H9 (cell line): ENCODE data around the gene PGF. TPM values are rescaled to one million over a fixed set of nuclear protein-coding genes. Genes with fewer than 3 reads are reported as not detected.
A peak's percentile ranks its signal among the peaks of the same experiment; 100 is the strongest.

Experiments used
- DNase-seq: peaks from one replicate; pipeline ENCODE4 v3.0.0-alpha.2; 2017
- H2AFZ ChIP-seq: one replicate; pipeline ENCODE4 v1.6.1; 2013; ENCODE audit warnings: mild to moderate bottlenecking, low read length, control low read depth, moderate library complexity
- H2AK5ac ChIP-seq: 2 replicates; pipeline ENCODE4 v1.6.1; 2013; ENCODE audit warnings: low read length, control low read depth, mixed read lengths; ENCODE audit not compliant: insufficient read length
- H2BK120ac ChIP-seq: one replicate; pipeline ENCODE4 v1.6.1; 2013; ENCODE audit warnings: low read depth, mild to moderate bottlenecking, low read length, control low read depth, inconsistent platforms; ENCODE audit not compliant: poor library complexity, severe bottlenecking
- H2BK12ac ChIP-seq: 2 replicates; pipeline ENCODE4 v1.6.1; 2013; ENCODE audit warnings: low read length, control low read depth, mixed read lengths, low read depth; ENCODE audit not compliant: insufficient read length
- H2BK15ac ChIP-seq: 2 replicates; pipeline ENCODE4 v1.6.1; 2013; ENCODE audit warnings: low read depth, low read length, control low read depth
- H2BK20ac ChIP-seq: one replicate; pipeline ENCODE4 v1.6.1; 2013; ENCODE audit warnings: low read depth, mild to moderate bottlenecking, low read length, control low read depth, inconsistent platforms; ENCODE audit not compliant: poor library complexity, severe bottlenecking
- H2BK5ac ChIP-seq: 2 replicates; pipeline ENCODE4 v1.6.1; 2013; ENCODE audit warnings: low read length, control low read depth, mixed read lengths; ENCODE audit not compliant: insufficient read length
- H3K14ac ChIP-seq: 2 replicates; pipeline ENCODE4 v1.6.1; 2013; ENCODE audit warnings: low read length, control low read depth; ENCODE audit not compliant: insufficient read depth
- H3K18ac ChIP-seq: 2 replicates; pipeline ENCODE4 v1.6.1; 2013; ENCODE audit warnings: low read depth, mild to moderate bottlenecking, mixed read lengths, low read length, control low read depth; ENCODE audit not compliant: insufficient read length
- H3K23ac ChIP-seq: 2 replicates; pipeline ENCODE4 v1.6.1; 2013; ENCODE audit warnings: low read length, control low read depth, mixed read lengths, low read depth; ENCODE audit not compliant: insufficient read length
- H3K23me2 ChIP-seq: 2 replicates; pipeline ENCODE4 v1.6.1; 2013; ENCODE audit warnings: low read depth, mild to moderate bottlenecking, mixed read lengths, low read length, control low read depth; ENCODE audit not compliant: insufficient read length, poor library complexity, severe bottlenecking
- H3K27ac ChIP-seq: 2 replicates; pipeline ENCODE4 v1.5.1; 2013; ENCODE audit warnings: low read length, control low read depth, mixed read lengths, low read depth; ENCODE audit not compliant: insufficient read length
- H3K27me3 ChIP-seq: 2 replicates; pipeline ENCODE4 v1.6.1; 2013; ENCODE audit warnings: low read length, control low read depth, inconsistent platforms; ENCODE audit not compliant: insufficient read depth
- H3K4ac ChIP-seq: 2 replicates; pipeline ENCODE4 v1.6.1; 2013; ENCODE audit warnings: low read depth, mild to moderate bottlenecking, control low read depth, inconsistent platforms, low read length, moderate library complexity
- H3K4me1 ChIP-seq: 2 replicates; pipeline ENCODE4 v1.6.1; 2013; ENCODE audit warnings: low read length, control low read depth, inconsistent platforms; ENCODE audit not compliant: insufficient read depth
- H3K4me2 ChIP-seq: 2 replicates; pipeline ENCODE4 v1.6.1; 2013; ENCODE audit warnings: low read length, control low read depth, mixed read lengths; ENCODE audit not compliant: insufficient read length, insufficient read depth
- H3K56ac ChIP-seq: 2 replicates; pipeline ENCODE4 v1.6.1; 2013; ENCODE audit warnings: low read depth, mild to moderate bottlenecking, mixed read lengths, low read length, control low read depth; ENCODE audit not compliant: insufficient read length
- H3K79me1 ChIP-seq: 2 replicates; pipeline ENCODE4 v1.6.1; 2013; ENCODE audit warnings: low read depth, mild to moderate bottlenecking, moderate library complexity, low read length, control low read depth, inconsistent platforms; ENCODE audit not compliant: insufficient read depth, poor library complexity, severe bottlenecking
- H3K79me2 ChIP-seq: 2 replicates; pipeline ENCODE4 v1.6.1; 2013; ENCODE audit warnings: low read length, control low read depth, inconsistent platforms; ENCODE audit not compliant: insufficient read depth
- H3K9ac ChIP-seq: 2 replicates; pipeline ENCODE4 v1.6.1; 2013; ENCODE audit warnings: low read length, control low read depth, mixed read lengths; ENCODE audit not compliant: insufficient read length; ENCODE audit errors: extremely low read depth
- H3K9me3 ChIP-seq: one replicate; pipeline ENCODE4 v1.6.1; 2013; ENCODE audit warnings: low read depth, low read length, inconsistent platforms; ENCODE audit not compliant: control insufficient read depth
- H3T11ph ChIP-seq: one replicate; pipeline ENCODE4 v1.6.1; 2013; ENCODE audit warnings: mild to moderate bottlenecking, low read length, control low read depth, inconsistent platforms
- H4K20me1 ChIP-seq: one replicate; pipeline ENCODE4 v1.6.1; 2013; ENCODE audit not compliant: control insufficient read depth, insufficient read length, insufficient read depth
- H4K5ac ChIP-seq: 2 replicates; pipeline ENCODE4 v1.6.1; 2013; ENCODE audit warnings: low read depth, mild to moderate bottlenecking, mixed read lengths, low read length, control low read depth; ENCODE audit not compliant: insufficient read length
- H4K8ac ChIP-seq: replicated peaks from 2 replicates; pipeline ENCODE4 v1.6.1; 2013; ENCODE audit warnings: low read length, control low read depth, mixed read lengths, low read depth; ENCODE audit not compliant: insufficient read length
- H4K91ac ChIP-seq: 2 replicates; pipeline ENCODE4 v1.6.1; 2013; ENCODE audit warnings: low read depth, mild to moderate bottlenecking, moderate library complexity, mixed read lengths, low read length, control low read depth; ENCODE audit not compliant: insufficient read length
- H3K27ac Mint-ChIP-seq, 3 experiments: 2 replicates in 2 of 3; 3 replicates in 1 of 3; pipeline ENCODE4 v1.8.0; 2020 to 2021; ENCODE audit warnings: mixed read lengths in 3 of 3, mild to moderate bottlenecking in 1 of 3, moderate library complexity in 1 of 3
- H3K27me3 Mint-ChIP-seq: 2 replicates; pipeline ENCODE4 v1.8.0; 2021; ENCODE audit warnings: low read depth, mild to moderate bottlenecking, moderate library complexity, mixed read lengths
- H3K36me3 Mint-ChIP-seq, 3 experiments: 2 replicates in 2 of 3; 3 replicates in 1 of 3; pipeline ENCODE4 v1.8.0; 2020 to 2021; ENCODE audit warnings: low read depth in 3 of 3, mixed read lengths in 3 of 3; ENCODE audit not compliant: insufficient read depth in 1 of 3
- H3K4me1 Mint-ChIP-seq, 2 experiments: 2 replicates each; pipeline ENCODE4 v1.8.0; 2020; ENCODE audit warnings: mixed read lengths in 2 of 2
- H3K4me3 Mint-ChIP-seq, 2 experiments: 2 replicates in 1 of 2; 3 replicates in 1 of 2; pipeline ENCODE4 v1.8.0; 2020 to 2021; ENCODE audit warnings: mild to moderate bottlenecking in 2 of 2, mixed read lengths in 2 of 2, moderate library complexity in 1 of 2
- H3K9me3 Mint-ChIP-seq, 2 experiments: 2 replicates in 1 of 2; 3 replicates in 1 of 2; pipeline ENCODE4 v1.8.0; 2020; ENCODE audit warnings: mild to moderate bottlenecking in 2 of 2, mixed read lengths in 2 of 2, moderate library complexity in 1 of 2
- WGBS: extraction: QIAGEN DNeasy Blood & Tissue Kit; methylation state at CpG from one replicate; pipeline ENCODE4 v1.1.7; 2013; ENCODE audit warnings: missing lambda C conversion rate, low lambda C conversion rate, mixed read lengths; ENCODE audit not compliant: insufficient read length; ENCODE audit errors: extremely low coverage; 5-methylcytosine and 5-hydroxymethylcytosine counted together
- total RNA-seq: library from RNA; stranded (reverse); gene quantifications from 2 replicates; pipeline ENCODE4 v1.2.1, GENCODE V29; 2021
- TF ChIP-seq, protein P1 (sequence below): fragments of 200-600 bp; sonication (generic); conservative IDR thresholded peaks from 3 replicates; pipeline ENCODE4 v1.8.0; 2021; ENCODE audit warnings: antibody characterized with exemption, mild to moderate bottlenecking

Gene PGF
- total RNA-seq, 1 experiment from 2014 or later, result 2.3 TPM

DNA sequence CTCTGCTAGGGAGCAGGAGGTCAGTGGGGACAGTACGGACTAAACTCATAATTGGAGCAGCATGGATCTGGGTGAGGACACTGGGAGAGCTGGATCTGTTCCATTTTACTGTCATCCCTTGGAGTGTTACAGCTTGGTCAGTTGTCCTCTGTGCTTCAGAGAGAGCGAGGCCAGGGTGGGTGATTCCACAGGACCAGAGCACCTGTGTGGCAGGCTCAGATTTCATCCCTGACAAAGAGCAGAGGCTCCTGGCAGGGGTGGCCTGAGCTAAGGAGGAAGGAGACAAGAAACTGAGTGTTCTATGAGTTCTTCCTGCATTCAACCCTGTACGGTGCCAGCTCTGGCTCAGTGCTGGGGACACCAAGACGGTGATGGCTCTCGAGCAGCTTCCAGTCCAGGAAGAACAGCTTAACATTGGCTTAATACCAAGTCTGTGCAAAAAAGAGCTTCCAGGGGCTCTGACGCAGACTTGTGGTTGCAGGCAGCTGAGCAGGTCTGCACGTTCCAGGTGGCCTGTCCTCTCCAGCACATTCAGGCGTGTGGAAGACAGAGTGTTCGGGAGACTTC, 8.4 kb upstream of the PGF start:
- no peak overlapping the region for H4K91ac ChIP-seq
- H2BK5ac ChIP-seq, result no peak overlapping the region
- no peaks in the 10 kb centered on the region for H3K27me3 ChIP-seq
- H3K36me3 Mint-ChIP-seq, result no peaks in the 10 kb centered on the region
- no peak overlapping the region for H3K56ac ChIP-seq
- H3K4me1 ChIP-seq, result no peaks in the 10 kb centered on the region
- no peak overlapping the region for H3K9ac ChIP-seq
- H3K9me3 ChIP-seq, result no peaks in the 10 kb centered on the region
- H2BK12ac ChIP-seq, result no peak overlapping the region
- H3K4me1 Mint-ChIP-seq, result peaks cover 6 to 11% of the 10 kb centered on the region in 2 experiments
- H2BK15ac ChIP-seq, result no peak overlapping the region
- TF ChIP-seq, protein P1, sequence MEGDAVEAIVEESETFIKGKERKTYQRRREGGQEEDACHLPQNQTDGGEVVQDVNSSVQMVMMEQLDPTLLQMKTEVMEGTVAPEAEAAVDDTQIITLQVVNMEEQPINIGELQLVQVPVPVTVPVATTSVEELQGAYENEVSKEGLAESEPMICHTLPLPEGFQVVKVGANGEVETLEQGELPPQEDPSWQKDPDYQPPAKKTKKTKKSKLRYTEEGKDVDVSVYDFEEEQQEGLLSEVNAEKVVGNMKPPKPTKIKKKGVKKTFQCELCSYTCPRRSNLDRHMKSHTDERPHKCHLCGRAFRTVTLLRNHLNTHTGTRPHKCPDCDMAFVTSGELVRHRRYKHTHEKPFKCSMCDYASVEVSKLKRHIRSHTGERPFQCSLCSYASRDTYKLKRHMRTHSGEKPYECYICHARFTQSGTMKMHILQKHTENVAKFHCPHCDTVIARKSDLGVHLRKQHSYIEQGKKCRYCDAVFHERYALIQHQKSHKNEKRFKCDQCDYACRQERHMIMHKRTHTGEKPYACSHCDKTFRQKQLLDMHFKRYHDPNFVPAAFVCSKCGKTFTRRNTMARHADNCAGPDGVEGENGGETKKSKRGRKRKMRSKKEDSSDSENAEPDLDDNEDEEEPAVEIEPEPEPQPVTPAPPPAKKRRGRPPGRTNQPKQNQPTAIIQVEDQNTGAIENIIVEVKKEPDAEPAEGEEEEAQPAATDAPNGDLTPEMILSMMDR, result no peak
- H3K27ac Mint-ChIP-seq, result peak overlapping the region in 1 of 3 experiments; percentile 7; a peak in 3 of 7 replicates
- WGBS, result no CpG with 5 or more reads among the region's 9 CpGs
- no peaks in the 10 kb centered on the region for H4K20me1 ChIP-seq
- H3K14ac ChIP-seq, result no peak overlapping the region
- H3K27me3 Mint-ChIP-seq, result no peaks in the 10 kb centered on the region; the same call in 1 of the 2 replicates
- no peak overlapping the region for H4K8ac ChIP-seq
- no peaks in the 10 kb centered on the region for H3K23me2 ChIP-seq
- H2AFZ ChIP-seq, result no peak overlapping the region
- H3K27ac ChIP-seq, result no peak overlapping the region
- no peak overlapping the region for H4K5ac ChIP-seq
- no peak overlapping the region for H2BK20ac ChIP-seq
- no peak overlapping the region for H3T11ph ChIP-seq
- H2BK120ac ChIP-seq, result no peak overlapping the region
- H2AK5ac ChIP-seq, result no peak overlapping the region
- no peak overlapping the region for H3K4me3 Mint-ChIP-seq
- H3K9me3 Mint-ChIP-seq, result no peaks in the 10 kb centered on the region
- no peak overlapping the region for H3K4me2 ChIP-seq
- H3K18ac ChIP-seq, result no peak overlapping the region
- H3K23ac ChIP-seq, result no peak overlapping the region
- no peak overlapping the region for H3K4ac ChIP-seq
- DNase-seq, result no peak
- no peaks in the 10 kb centered on the region for H3K79me1 ChIP-seq
- H3K79me2 ChIP-seq, result no peaks in the 10 kb centered on the region
